ENCODE measurements around the gene PPP1R3G.

GRCh38 chr6:5108536-5109150 is 23.5 kb downstream of the PPP1R3G start:
- TF ChIP-seq CTCF (conservative IDR thresholded peaks at IDR 0.05 in 1 of 2, IDR thresholded peaks at IDR 0.05 in 1 of 2; ENCODE audit: low read depth in 1 of 2, low read length in 2 of 2) = no peak
- TF ChIP-seq EZH2 (IDR thresholded peaks at IDR 0.05; ENCODE audit: low read length, missing control alignments) = no peak

All from fibroblast of lung (primary cell).